ELF-1 (cell line): ENCODE results near the gene MAPKBP1.

ENCODE experiments used
- DNase-seq: peaks from one replicate; pipeline ENCODE4 v3.0.0-alpha.2; 2016; ENCODE audit warnings: low read depth, low spot score

MAPKBP1 gene

GRCh38 chr15:41869770-41870688 lies 95.7 kb downstream of the MAPKBP1 start:
- DNase-seq, result no peak

GRCh38 chr15:41870689-41871081 lies 96.4 kb downstream of the MAPKBP1 start:
- DNase-seq, result no peak

- DNase-seq, result no peak
Observed at GRCh38 chr15:41871175-41871905, 97.1 kb downstream of the MAPKBP1 start.

- DNase-seq, result no peak
Observed at GRCh38 chr15:41872166-41872747, 98.0 kb downstream of the MAPKBP1 start.

GRCh38 chr15:41873711-41874110 lies 99.4 kb downstream of the MAPKBP1 start:
- DNase-seq, result no peak

- DNase-seq, result no peak
Observed at GRCh38 chr15:41874736-41875135, 100.5 kb downstream of the MAPKBP1 start.

GRCh38 chr15:41876007-41876406 lies 101.7 kb downstream of the MAPKBP1 start:
- DNase-seq, result no peak

- DNase-seq, result no peak
Observed at GRCh38 chr15:41876689-41877088, 102.4 kb downstream of the MAPKBP1 start.
